AG20443 (cell line): Measurements from ENCODE around the gene RASGRP3.

Experiments used
- DNase-seq: peaks from one replicate; pipeline ENCODE4 v3.0.0; 2012; ENCODE audit warnings: low spot score, mixed read lengths

Gene RASGRP3

DNA sequence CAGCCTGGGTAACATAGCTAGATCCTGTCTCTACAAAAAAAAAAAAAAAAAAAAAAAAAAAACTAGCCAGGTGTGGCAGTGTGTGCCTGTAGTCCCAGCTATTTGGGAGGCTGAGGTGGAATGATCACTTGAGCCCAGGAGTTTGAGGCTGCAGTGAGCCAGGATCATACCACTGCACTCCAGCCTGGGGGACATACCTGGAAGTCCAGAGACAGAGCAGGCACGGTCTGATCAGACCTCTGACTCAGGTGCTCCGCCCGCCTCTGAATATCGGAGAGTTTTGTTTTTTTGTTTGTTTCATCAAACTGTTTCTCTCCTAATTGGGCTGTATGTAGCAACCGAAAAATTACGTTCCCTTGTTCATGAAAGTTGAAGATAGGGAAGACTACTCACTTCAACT is 49.2 kb downstream of the RASGRP3 start:
- no peak for DNase-seq

DNA sequence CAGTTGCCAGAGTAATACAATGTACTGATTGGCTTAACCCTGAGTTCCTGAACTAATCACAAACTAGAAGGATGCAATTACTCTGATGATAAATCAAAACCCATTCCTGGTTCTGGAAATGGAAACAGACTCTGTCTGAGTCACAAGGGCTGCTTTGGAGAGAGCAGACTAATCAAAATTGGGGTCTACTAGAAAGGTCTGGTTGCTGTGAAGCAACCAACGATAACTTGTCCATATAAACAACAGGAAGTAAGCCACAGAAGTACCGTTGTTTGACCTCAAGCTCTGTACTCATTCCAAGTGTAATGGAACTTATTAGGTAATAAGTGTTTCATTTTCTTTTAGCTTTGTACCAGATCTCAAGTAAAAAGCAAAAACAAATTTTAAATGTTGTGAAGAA is 49.7 kb downstream of the RASGRP3 start:
- DNase-seq = peak; percentile 20

DNA sequence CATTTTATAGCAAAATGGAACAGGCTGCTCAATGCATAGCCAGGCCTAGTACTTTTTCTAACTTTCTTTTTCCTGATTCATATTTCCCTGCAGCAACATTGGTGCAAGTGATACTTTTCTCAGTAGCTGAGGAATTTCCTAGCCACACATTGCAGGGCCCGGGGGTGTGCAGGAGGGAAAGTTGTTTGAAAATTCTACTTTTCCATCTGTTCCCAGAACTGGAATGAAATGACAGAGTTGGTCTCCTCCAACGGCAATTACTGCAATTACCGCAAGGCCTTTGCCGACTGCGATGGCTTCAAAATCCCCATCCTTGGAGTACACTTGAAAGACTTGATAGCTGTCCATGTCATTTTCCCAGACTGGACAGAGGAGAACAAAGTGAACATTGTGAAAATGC is 50.5 kb downstream of the RASGRP3 start:
- no peak for DNase-seq

- no peak for DNase-seq
These were observed 52.0 kb downstream of the RASGRP3 start for GRCh38 chr2:33528441-33528950.

DNA sequence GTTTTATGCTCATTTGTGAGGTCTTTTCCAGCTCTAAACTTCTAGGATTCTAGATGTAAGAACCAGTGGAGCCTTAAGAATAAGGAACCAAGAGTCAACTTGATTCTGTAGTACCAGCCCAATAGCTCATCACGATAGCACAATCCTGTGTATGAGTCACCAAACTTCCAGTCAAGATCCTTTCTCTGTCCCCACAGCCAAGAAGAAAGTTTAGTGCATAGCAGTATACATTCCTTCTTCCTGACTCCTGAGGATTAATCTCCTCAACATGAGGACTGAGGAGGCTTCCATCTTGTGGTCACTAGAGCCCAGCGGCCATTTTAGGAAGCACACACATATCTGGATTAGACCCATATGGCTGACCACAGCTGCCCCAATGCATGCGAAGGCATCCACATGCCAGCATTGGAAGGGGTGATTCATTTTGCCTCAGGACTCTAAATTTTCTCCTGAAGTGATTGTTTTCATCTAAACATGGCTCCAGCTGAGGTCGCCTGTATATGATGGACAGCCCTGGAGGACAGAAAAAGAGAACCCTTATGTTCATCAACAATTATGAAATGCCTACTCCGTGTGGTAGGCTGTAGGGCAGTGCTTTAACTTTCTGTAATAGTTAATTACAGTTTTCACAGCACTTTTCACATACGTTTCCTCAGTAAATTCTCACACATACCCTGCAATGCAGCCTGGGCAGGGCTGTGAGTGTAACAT is 53.5 kb downstream of the RASGRP3 start:
- DNase-seq = peak; percentile 87

GRCh38 chr2:33530690-33531548 is 54.5 kb downstream of the RASGRP3 start:
- no peak for DNase-seq

DNA sequence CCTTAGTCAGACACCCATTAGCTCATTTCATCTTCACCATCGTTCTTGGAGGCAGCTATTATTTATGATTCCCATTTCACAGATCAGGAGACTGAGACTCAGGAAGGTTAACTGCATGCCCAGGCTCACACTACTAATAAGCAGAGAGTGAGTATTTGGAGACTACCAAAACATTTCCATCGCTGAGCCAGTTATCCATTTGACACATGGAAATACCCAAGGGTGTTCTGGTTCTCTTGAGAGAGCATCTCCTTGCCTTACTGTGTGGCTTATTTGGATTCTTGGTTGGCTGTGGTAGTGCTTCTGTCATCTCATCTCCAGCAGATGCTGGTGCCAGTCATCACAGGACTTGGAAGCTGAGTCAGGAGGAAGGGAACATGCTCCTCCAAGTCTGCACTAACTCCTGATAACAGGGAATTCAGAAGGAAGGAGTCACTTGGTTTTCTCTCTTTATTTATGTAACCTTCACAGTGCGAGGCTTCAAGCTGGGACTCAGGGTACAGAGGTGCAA is 55.2 kb downstream of the RASGRP3 start:
- DNase-seq = peak; percentile 34

- no peak for DNase-seq
These were observed 55.7 kb downstream of the RASGRP3 start for GRCh38 chr2:33532146-33532545.

- DNase-seq = no peak
These were observed 56.5 kb downstream of the RASGRP3 start for GRCh38 chr2:33532966-33533365.

DNA sequence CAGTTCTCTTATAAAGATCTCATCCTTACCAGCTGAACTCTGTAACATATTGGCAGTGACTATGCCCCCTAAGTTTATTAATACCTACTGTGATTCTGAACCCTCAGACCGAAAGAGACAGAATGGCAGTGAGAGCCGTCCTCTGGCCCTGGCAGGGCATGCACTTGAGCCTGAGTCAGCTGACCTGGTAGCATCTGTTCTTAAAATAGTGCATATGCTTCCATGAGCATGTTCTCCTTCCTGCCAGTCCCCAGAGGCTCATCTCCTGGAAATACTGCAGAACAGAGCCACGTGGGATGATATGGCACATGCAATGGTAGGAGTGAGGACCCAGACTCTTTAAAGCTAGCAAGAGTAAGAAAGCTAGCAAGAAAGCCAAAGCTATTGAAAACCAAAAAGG is 59.0 kb downstream of the RASGRP3 start:
- DNase-seq = no peak

DNA sequence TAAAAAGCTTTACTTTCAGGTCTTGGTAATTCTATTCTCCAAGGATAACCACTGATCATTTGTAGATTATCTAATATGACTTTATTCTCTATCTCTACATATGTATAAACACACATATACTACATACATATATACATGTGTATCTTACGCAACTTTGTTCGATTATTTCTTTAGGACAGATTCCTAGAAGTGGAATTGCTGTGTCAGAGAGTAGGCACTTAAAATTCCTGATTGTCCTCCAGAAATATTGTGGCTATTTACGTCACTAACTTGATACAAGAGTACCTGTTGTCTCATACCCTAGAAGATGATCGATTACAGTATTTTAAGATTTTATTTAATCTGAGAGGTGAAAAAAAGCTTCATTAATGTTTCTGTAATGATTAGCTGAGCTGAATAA is 64.8 kb downstream of the RASGRP3 start:
- no peak for DNase-seq

DNA sequence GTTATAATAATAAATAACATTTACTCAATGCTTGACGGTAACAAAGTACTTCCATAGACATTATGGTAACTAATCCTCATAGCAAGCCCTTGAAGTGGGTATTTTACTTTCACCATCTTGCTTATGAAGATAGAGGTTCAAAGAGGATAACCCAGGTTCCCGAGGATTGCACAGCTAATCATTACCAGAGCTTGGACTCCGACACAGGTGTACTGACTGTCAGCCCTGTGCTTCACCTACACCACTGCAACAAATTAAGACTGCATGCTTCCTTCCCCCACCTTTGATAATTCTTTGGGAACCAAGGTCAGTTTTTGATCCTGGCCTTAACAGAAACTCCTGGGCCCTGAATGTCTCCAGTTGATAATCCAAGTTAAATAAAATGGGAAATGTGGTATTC is 73.8 kb downstream of the RASGRP3 start:
- no peak for DNase-seq

DNA sequence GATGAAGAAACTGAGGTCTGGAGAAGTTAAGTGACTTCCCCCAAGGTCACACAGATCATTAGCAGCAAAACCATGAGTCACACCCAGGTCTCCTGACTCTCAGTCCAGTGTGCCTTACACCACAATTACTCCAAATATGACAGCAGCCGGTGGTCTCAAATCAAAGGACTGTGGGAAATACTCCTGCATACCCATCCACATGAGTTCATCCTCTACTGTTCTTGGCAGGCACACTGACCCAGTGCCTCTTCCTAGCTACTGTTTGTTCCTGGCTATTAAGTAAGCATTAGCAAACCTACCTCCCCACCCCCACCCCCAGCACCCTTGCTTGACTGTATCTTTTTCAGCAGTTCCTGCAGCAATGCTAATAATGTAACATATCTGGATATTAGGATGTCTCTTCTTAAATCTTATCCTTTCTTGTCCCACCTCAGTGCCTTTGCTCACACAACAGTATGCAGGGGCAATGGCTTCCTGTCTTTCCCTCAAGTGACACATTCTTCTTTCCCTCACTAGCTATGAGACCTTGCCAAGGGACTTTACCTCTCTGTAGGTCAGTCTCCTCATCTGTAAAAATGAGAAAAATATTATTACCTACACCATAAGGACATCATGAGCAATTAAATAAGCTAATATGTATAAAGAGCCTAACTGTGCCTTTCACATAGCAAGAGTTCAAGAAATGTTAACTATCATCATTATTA is 76.5 kb downstream of the RASGRP3 start:
- no peak for DNase-seq

GRCh38 chr2:33555681-33556080 is 79.2 kb downstream of the RASGRP3 start:
- DNase-seq = no peak

- no peak for DNase-seq
These were observed 82.9 kb downstream of the RASGRP3 start for GRCh38 chr2:33559328-33559727.

DNA sequence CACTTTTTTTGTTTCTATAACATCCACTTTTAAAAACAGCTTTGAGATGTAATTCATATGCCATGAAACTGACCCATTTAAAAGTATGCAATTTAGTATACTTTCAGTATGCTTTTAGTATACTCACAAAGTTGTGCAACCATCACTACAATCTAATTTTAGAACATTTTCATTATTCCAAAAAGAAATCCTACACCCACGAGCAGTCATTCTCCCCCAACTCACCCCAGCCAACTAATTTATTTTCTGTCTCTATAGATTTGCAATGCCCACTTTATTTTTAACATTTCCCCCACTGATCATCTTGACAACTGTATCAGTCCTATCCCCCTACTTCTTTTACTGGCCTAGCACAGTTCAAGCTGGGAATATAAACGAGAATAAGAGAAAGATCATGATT is 83.6 kb downstream of the RASGRP3 start:
- no peak for DNase-seq

DNA sequence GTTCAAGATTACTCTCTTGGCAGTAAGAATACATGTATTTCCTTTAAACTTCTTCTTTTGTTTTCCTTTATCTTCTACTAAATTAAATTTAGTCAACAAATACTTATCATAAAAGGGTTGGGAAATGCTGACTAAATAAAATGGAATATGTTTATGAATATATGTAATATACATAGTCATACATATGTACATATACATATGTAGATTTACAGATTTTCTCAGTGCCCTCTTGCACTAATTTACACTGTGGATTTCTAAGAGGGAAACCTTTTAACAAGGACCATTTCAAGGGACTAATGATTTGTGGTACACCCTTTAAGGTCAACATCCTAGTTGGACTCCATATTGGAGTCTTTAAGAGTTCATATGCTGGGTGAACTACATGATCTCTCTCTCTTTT is 85.4 kb downstream of the RASGRP3 start:
- DNase-seq = no peak

DNA sequence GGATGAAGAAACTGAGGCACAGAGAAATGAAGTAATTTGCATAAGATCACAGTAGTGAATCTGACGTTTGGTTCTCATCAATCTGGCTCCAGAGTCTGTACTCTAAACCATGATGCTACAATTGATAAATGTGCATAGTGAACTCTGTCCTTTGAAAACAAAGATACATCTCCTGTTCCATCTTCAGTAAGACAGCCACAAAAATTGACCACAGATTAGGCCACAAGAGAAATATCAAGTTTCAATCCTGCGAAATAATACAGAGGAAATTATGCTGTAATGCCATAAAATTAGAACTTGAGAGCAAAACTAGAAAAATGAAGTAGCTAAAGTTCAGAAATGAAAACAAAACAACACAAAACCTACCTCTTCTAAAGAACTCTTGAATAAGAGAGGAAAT is 94.2 kb downstream of the RASGRP3 start:
- DNase-seq = no peak

- DNase-seq = no peak
These were observed 97.2 kb downstream of the RASGRP3 start for GRCh38 chr2:33573657-33574056.

DNA sequence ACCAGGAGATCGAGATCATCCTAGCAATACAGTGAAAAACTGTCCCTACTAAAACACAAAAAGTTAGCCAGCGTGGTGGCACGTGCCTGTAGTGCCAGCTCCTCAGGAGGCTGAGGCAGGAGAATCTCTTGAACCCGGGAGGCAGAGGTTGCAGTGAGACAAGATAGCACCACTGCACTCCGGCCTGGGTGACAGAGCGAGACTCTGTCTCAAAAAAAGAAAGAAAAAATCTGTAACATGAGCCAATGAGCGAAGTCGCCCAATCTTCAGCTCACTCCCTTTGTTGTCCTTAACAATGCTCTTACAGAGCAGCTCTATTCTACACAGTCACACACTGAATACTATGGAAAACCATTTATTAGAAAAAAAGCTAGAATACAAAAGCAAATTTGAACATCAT is 100.6 kb downstream of the RASGRP3 start:
- no peak for DNase-seq

- DNase-seq = no peak
These were observed 101.2 kb downstream of the RASGRP3 start for GRCh38 chr2:33577668-33578067.

DNA sequence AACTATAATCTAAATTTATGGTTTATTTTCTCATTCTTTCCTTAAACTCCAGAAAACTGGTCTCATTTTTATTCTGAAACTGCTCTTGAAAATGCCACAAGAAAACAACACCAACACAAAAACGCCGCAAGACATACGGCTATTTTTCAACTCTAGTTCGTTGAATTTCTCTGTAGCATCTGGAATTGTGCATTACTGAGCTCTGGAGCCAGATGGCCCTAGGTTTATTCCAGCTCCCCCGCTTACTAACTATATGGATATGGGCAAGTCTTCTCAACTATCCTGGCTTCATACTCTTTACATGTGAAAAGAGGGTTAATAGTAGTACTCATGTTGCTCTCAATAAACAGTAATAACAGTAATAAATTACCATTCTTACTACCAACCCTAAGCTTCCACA is 102.8 kb downstream of the RASGRP3 start:
- DNase-seq = no peak

GRCh38 chr2:33581872-33582271 is 105.4 kb downstream of the RASGRP3 start:
- no peak for DNase-seq
